Measurements from ENCODE around the gene STK32B.

DNA sequence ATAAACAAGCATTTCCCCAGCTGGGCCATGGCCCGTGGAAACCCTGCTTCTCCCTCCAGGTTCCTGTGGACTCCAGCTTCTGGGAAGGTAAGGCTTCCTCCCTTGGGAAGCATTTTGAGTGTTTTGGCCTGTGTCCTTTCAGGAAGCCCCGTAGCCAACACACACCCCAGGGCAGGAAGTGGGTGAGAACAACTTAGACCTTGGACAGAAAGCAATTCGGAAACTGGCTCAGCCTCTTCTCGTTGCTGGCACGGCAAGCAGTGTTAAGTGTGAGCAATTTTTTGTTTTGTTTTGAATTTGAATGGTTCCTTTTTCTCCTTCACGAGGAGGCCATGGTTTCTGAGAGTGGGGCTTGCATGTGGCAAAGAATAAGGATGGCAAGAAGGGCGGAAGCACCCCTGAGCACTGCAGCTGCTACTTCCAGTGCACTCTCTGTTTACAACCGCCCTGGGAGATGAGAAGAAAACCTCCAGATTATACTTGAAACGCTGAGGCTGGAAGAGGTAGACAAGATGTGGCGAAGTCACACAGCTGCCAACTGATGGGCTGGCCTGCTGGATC, 17.9 kb upstream of the STK32B start:
- no peak for TF ChIP-seq POLR2A (IDR thresholded peaks at IDR 0.05; ENCODE audit: control extremely low read depth in 1 of 2, low read depth in 2 of 2, low read length in 2 of 2)
- no peak for TF ChIP-seq JUN (IDR thresholded peaks at IDR 0.05; ENCODE audit: low read depth, low read length)
- no peak for TF ChIP-seq POLR2AphosphoS5 (IDR thresholded peaks at IDR 0.05; ENCODE audit: low read depth, low read length)
- no peak for TF ChIP-seq BACH1 (IDR thresholded peaks at IDR 0.05; ENCODE audit: low read length)
- TF ChIP-seq CTCF (IDR thresholded peaks at IDR 0.05; ENCODE audit: control extremely low read depth in 1 of 3, insufficient read depth in 1 of 3, low read depth in 1 of 3, low read length in 3 of 3) = no peak
- no peak for TF ChIP-seq CREB1 (IDR thresholded peaks at IDR 0.05)
- TF ChIP-seq EGR1 (IDR thresholded peaks at IDR 0.05; ENCODE audit: borderline replicate concordance, low read depth, low read length) = no peak
- no peak for TF ChIP-seq MAFK (IDR thresholded peaks at IDR 0.05; ENCODE audit: low read depth, low read length)
- no peak for TF ChIP-seq SIN3A (conservative IDR thresholded peaks at IDR 0.05 in 1 of 2, IDR thresholded peaks at IDR 0.05 in 1 of 2; ENCODE audit: low read depth in 1 of 2, low read length in 2 of 2)

All from H1 (cell line).